Measurements from ENCODE around the gene LIPC. TPM values are rescaled to one million over a fixed set of nuclear protein-coding genes. Genes with fewer than 3 reads are reported as not detected.

The LIPC gene
- total and polyA plus RNA-seq, 9 of the 15 experiments (the other 6 are each of a cell fraction or from before 2014, with no cell fraction given) = 0.07 to 0.41 (median 0.11) TPM; not detected in 2

DNA sequence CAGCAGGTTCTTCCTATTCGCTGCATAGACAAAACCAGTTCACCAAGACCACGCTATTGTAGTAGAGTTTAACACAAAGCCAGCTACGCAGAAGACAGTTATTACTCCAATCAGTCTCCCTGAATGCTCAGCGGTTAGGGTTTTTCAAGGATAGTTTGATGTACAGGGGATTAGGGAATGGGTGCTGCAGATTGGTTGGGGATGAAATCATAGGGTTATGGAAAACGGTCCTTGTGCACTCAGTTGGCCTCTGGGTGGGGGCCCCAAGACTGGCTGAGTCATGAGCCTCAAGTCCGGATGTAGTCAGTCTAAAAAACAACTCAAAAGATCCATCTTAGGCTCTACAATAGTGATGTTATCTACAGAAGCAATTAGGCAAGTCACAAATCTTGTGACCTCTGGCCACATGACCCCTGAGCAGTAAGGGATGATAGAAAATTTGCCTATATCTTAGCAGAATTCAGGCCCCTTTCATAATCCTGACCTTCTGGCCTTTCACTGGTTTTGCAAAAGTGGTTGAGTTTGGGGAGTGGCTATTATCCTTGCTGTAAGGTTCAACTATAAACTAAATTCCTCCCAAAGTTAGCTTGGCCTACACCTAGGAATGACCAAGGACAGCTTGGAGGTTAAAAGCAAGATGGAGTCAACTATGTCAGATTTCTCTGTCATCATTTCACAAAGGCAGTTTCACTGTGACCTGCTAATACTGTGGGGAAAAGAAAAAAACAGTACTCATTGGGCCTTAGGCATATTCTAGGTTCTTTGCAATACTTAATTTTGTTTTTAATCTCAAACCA, 57.7 kb downstream of the LIPC start (continued):
- TF ChIP-seq, protein P1, sequence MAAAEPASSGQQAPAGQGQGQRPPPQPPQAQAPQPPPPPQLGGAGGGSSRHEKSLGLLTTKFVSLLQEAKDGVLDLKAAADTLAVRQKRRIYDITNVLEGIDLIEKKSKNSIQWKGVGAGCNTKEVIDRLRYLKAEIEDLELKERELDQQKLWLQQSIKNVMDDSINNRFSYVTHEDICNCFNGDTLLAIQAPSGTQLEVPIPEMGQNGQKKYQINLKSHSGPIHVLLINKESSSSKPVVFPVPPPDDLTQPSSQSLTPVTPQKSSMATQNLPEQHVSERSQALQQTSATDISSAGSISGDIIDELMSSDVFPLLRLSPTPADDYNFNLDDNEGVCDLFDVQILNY (CRISPR knock-in tag; IDR thresholded peaks at IDR 0.05) = no peak
- TF ChIP-seq, protein P2, sequence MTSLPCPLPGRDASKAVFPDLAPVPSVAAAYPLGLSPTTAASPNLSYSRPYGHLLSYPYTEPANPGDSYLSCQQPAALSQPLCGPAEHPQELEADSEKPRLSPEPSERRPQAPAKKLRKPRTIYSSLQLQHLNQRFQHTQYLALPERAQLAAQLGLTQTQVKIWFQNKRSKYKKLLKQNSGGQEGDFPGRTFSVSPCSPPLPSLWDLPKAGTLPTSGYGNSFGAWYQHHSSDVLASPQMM (CRISPR knock-in tag; IDR thresholded peaks at IDR 0.05) = no peak
- no peak for TF ChIP-seq ZNF146 (CRISPR knock-in tag; IDR thresholded peaks at IDR 0.05; ENCODE audit: unreplicated experiment)
- TF ChIP-seq TEAD1 (CRISPR knock-in tag; IDR thresholded peaks at IDR 0.05) = peak in 1 of 2 experiments; percentile 40; a peak in 1 of 4 replicates
- TF ChIP-seq SP1 (CRISPR knock-in tag; IDR thresholded peaks at IDR 0.05) = no peak
- no peak for TF ChIP-seq EWSR1 (IDR thresholded peaks at IDR 0.05; ENCODE audit: borderline replicate concordance, low read depth, partially characterized antibody)
- TF ChIP-seq, protein P3, sequence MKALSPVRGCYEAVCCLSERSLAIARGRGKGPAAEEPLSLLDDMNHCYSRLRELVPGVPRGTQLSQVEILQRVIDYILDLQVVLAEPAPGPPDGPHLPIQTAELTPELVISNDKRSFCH (CRISPR knock-in tag; IDR thresholded peaks at IDR 0.05) = no peak
- TF ChIP-seq, protein P3 (tag; IDR thresholded peaks at IDR 0.05) = 0 out of 2 replicates have a peak, but pooled peaks have one; percentile 33
- TF ChIP-seq, protein P4, sequence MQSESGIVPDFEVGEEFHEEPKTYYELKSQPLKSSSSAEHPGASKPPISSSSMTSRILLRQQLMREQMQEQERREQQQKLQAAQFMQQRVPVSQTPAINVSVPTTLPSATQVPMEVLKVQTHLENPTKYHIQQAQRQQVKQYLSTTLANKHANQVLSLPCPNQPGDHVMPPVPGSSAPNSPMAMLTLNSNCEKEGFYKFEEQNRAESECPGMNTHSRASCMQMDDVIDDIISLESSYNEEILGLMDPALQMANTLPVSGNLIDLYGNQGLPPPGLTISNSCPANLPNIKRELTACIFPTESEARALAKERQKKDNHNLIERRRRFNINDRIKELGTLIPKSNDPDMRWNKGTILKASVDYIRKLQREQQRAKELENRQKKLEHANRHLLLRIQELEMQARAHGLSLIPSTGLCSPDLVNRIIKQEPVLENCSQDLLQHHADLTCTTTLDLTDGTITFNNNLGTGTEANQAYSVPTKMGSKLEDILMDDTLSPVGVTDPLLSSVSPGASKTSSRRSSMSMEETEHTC (IDR thresholded peaks at IDR 0.05) = no peak
- TF ChIP-seq MIER1 (IDR thresholded peaks at IDR 0.05; ENCODE audit: low read depth) = no peak
- no peak for TF ChIP-seq HIVEP1 (CRISPR knock-in tag; IDR thresholded peaks at IDR 0.05)
- peak; percentile 97 for TF ChIP-seq ZNF324 (CRISPR knock-in tag; IDR thresholded peaks at IDR 0.05)
- TF ChIP-seq, protein P5, sequence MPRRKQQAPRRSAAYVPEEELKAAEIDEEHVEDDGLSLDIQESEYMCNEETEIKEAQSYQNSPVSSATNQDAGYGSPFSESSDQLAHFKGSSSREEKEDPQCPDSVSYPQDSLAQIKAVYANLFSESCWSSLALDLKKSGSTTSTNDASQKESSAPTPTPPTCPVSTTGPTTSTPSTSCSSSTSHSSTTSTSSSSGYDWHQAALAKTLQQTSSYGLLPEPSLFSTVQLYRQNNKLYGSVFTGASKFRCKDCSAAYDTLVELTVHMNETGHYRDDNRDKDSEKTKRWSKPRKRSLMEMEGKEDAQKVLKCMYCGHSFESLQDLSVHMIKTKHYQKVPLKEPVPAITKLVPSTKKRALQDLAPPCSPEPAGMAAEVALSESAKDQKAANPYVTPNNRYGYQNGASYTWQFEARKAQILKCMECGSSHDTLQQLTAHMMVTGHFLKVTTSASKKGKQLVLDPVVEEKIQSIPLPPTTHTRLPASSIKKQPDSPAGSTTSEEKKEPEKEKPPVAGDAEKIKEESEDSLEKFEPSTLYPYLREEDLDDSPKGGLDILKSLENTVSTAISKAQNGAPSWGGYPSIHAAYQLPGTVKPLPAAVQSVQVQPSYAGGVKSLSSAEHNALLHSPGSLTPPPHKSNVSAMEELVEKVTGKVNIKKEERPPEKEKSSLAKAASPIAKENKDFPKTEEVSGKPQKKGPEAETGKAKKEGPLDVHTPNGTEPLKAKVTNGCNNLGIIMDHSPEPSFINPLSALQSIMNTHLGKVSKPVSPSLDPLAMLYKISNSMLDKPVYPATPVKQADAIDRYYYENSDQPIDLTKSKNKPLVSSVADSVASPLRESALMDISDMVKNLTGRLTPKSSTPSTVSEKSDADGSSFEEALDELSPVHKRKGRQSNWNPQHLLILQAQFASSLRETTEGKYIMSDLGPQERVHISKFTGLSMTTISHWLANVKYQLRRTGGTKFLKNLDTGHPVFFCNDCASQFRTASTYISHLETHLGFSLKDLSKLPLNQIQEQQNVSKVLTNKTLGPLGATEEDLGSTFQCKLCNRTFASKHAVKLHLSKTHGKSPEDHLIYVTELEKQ (CRISPR knock-in tag; IDR thresholded peaks at IDR 0.05) = no peak
- TF ChIP-seq MCM7 (IDR thresholded peaks at IDR 0.05) = no peak
- TF ChIP-seq PYGO2 (tag; IDR thresholded peaks at IDR 0.05) = 0 out of 2 replicates have a peak, but pooled peaks have one; percentile 26
- peak; percentile 82; the same call in 1 of the 2 replicates for TF ChIP-seq DDX20 (tag; IDR thresholded peaks at IDR 0.05; ENCODE audit: low read depth)
- TF ChIP-seq, protein P6, sequence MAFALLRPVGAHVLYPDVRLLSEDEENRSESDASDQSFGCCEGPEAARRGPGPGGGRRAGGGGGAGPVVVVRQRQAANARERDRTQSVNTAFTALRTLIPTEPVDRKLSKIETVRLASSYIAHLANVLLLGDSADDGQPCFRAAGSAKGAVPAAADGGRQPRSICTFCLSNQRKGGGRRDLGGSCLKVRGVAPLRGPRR (CRISPR knock-in tag; IDR thresholded peaks at IDR 0.05) = no peak
